ENCODE measurements around the gene CCM2.

CCM2 gene

DNA sequence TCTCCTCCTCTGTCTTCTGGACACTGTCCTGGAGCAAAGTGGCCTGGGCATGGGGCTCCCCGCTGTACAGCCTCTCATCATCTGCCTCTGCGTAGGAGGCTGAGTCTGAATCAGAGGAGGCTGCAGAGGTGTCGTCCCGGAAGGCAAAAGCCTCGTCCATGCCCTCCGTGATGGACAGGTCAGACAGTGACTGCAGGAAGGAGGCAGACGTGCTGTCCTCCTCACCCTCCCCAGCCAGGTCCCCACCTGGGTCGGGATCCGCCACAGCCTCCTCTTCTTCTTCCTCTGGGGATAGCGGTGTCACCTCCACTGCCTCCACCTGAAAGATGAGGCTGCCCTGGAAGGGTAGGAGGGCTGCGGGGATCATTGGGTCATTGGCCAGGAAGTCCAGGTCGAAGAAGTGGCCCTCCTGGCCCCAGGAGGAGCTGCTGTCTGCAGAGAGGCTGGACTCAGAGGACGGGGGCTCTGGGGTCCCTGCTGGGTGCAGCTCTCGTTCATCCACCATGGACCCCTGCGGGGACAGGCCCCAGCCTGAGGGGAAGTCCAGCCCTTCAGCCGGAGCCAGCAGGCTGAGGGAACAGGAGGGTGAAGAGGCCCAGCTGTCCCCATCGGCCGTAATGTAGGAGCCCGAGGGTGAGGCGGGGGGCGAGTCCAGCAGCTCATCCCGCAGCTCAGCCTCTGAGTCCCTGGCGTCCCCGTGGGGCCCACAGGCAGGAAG lies 85.1 kb downstream of the CCM2 start:
- no peak for DNase-seq

DNA sequence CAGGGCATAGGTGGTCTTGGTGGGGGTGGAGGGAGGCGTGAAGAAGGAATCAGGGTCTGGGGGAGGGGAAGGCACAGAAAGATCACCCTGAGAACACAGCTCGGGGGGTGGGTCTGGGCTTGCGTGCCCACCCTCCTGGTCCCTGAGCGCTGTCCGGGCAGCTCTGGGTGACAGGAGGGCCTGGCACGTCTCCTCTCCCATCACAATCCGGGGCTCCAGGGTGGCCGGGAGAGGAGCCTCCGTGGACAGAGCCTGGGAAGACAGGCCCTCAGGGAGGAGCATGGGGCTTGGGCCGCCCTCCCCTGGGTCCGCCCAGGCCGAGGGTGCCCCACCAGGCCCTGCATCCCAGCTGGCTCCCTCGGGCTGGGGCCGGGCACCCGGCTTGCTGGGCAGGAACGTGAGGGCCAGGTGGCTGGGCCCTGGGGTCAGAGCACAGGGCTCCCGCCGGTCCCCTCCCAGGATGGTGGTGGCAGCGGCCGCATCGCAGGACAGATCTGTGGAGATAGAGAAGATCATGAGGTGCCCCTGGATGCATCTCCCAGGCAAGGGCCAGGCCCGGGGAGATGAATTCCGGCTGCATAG lies 85.7 kb downstream of the CCM2 start:
- DNase-seq: no peak

DNA sequence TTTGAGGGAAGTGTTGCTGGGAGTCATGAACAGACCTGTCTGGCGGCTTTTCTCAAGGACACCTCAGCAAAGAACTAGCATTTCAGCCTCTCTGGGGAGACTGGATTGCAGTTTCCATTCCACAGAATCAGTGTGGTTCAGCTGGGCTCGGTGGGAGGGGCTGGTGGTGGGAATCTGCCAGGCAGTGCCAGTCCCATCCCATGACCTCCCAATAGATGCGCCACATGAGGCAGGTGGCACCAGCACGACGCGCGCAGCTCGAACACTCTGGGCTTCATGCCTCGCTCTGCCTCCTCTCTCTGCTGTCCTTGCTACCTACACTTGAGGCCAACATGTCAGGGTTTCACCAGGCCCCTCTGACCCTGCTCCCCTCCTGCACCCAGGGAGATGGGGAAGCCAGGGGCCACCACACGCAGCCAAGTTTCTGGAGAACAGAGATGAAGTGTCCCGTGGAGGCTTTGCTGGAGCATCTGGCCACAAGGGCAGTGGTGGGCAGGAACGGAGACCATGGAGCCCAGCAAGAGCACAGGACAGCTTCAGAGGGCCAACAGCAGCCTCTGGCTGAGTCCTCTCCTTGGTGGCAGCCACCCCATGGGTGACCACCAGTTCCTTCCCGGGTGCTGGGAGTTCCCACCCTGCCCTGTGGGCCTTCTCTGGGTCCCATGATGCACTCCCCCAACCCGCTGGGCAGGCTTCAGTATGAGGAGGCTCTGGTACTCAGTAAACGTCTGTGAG lies 86.5 kb downstream of the CCM2 start:
- DNase-seq: no peak

DNA sequence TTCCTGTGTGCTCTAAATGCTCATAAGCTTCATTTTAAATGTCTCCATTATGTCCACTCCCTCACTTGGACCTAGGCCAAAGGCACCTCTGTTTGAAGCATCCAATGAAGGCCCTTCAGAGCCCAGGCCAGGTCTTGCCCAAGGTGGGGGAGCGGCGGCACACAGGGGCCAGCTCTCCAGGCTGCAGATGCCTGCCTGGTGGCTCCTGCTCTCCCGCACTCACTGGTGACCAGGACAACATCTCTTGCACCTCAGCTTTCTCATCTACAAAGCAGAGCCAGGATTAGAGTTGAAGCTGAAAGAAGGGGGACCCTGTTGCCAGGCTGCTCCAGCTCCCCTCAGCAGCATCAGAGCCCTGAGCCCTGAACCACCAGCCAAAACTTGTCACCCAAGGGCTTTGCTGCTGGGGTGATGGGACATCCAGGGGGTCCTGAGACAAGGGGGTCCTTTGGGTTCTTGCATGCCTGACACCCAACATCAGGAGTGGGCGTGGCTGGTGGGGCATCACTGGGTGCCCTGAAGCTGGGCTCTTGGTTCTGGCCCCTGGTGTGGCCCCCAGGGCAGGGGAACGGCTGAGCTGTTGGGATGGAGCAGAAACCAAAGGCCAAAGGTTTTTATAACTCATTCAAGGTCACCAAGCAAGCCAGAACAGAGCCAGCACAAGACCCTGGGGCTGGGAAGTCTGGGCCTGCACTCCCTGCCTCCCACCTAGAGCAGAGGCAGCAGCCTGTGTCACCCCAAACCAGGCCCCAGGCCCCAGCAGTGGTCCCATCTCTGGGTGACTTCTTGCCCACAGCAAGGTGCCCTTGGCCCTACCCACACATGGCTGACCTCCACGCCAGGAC lies 87.5 kb downstream of the CCM2 start:
- no peak for DNase-seq

DNA sequence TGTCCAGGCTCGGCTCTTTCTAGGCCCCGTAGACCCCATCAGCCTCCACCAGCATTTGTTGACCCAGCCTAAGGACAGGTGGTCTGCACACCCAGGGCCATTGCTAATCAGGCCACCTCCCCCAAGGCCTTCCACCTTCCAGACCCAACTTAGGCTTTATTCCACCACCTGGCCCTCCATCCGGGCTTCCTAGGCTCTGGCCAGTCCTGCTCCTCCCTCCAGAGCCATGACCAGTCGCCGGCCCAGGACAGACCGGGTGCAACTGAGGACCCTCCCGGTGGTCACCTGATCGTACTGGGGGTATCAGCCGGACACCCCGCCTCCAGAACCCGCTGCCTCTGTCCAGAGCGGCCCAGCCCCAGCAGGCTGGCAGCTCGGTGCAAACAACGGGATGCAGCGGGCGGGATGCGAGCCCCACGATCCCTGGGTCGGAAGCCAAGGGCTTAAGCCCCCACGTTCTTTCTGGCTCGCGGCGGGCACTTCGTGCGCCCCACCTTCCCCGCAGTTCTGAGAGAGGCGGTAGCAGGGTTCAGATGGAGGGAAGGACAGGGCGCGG lies 88.2 kb downstream of the CCM2 start:
- DNase-seq: no peak

DNA sequence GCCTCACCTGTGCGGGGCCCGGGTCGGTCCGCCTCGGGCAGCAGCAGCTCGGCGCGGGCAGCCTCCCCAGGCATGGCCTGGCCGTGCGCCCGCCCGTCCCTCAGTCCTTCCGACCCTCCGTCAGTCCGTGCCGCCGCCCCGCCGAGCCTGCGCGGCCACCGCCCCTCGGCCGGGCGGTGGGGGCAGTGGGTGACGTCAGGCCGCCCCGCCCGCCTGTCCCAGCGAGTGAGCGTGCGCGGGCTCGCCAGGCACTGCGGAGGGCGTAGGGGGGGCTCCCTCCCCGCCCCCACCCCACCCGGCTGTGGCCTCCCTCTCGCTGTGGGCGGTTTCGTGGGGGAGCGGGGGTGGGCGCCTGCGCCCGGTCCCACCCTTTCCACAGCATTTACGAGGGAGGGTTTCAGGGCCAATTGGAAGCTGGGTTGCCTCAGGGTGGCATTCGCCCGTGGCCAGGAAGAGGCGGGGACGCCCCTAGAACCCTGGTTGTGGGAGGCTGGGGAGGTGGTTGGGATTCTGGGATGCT lies 88.9 kb downstream of the CCM2 start, which contains the start of gene NACAD:
Gene NACAD (minus strand): TSS at position 149 of the 520 bp plus-strand sequence. CDS start 75 bp downstream, at position 74.
- DNase-seq: peak; percentile 75

DNA sequence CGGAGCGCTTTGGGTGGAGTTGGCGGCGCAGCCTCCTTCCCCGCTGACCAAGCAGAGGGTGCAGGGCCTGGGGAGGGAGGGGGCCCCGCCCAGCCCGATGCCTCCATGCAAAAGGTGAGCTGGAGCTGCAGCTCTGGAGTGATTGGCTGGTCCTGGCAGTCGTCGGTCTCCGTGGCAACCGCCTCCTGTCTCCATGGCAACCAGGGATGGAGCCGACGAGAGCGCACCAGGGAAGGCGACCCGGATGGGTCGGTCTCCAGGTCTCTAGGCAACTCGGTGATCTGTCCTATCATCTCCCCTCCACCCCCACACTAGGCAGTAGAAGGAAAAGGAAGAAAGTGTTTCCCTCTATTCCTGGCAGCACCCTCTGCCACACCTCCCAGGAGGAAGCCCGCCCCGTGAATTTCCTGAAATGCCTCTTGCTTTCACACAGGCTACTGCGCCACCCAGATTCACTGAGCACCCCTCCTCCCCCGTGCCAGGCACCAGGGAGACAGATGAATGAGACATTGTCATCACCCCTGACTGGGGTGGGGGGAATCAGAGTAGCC lies 89.4 kb downstream of the CCM2 start:
- DNase-seq: peak; percentile 76

DNA sequence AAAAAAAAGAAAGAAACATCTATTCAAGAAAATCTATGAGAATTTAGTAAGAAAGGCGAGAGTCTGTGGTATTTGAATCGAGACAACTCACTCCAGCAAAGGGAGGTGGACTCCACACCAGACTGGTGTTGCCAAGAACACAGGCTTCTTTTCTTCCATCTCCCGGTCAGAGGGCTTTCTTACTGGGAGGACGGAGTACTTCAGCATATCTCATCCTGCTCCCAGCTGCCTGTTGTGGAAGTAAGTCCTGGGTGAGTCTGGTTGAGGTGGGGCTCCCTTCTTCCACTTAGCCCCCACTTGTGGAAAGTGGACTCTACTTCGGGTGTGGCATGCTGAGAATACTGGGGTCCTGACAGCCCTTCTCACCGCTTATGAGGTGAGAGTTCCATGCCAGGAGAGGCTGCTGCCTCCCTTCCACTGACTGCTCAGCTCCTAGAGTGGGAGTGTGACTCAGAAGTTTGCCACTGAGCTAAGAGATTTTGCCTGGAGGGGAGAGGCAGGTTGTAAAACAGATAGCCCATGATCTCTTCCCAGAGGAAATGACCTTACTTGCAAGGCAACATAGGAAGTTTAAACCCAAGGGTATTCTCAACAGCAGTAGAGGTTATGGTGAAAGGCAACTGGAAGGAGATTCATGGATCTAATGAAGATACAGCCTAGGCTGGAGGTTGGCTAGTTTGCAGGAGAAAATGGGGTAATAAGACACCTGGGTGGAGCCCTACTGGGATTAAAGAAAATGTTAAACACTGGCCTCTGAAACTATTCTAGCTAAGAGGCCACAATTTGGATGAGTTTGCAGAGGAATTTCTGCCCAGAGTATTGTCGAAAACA lies 92.3 kb downstream of the CCM2 start:
- DNase-seq: no peak

DNA sequence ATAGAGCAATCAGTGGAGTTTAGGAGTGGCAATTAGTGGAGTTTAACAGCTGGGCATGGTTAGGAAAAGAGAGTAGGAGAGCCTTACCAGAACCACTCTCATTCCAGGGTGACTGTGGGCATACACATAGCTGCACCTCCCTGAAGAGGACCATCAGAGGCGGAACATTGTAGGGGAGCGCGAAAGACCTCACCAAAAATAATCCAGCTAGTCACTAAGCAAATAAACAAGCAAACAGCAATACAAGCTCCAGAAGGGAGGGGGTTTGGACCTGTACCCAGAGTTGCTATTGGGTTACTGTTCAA lies 92.9 kb downstream of the CCM2 start:
- DNase-seq: no peak

DNA sequence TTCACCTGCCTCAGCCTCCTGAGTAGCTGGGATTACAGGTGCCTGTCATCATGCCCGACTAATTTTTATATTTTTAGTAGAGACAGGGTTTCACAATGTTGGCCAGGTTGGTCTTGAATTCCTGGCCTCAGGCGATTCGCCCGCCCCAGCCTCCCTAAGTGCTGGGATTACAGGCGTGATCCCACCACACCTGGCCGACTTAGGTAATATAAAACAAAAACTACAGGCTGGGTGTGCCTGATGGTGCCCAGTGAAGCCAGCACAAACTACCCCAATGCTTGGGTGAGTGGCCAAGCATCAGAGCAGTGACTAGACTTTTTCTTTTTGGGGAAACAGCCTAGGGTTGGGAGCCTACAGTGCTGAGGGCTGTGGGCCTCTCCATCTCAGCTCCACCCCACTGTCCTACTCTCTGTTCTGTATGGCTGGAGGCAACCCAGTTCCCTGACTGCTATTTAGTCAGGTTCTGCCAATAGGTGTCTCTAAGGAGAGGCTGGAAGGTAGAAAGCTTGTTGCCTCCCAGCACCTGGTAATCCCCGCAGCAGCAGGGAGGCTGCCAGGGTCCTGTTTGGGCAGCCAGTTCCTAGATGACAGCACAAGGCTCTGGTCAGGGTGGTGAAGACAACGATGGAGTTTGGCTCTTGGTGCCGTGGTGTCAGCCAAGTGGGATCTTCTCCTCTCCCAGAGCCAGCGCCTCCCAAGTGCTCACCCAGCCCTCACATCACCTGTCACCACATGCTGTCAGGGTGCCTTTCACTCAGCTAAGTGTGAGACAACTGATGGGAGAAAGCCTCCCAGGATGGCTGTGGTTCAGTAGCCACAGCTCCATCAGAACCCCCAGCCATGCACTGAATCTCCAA lies 99.2 kb downstream of the CCM2 start:
- DNase-seq: no peak

DNA sequence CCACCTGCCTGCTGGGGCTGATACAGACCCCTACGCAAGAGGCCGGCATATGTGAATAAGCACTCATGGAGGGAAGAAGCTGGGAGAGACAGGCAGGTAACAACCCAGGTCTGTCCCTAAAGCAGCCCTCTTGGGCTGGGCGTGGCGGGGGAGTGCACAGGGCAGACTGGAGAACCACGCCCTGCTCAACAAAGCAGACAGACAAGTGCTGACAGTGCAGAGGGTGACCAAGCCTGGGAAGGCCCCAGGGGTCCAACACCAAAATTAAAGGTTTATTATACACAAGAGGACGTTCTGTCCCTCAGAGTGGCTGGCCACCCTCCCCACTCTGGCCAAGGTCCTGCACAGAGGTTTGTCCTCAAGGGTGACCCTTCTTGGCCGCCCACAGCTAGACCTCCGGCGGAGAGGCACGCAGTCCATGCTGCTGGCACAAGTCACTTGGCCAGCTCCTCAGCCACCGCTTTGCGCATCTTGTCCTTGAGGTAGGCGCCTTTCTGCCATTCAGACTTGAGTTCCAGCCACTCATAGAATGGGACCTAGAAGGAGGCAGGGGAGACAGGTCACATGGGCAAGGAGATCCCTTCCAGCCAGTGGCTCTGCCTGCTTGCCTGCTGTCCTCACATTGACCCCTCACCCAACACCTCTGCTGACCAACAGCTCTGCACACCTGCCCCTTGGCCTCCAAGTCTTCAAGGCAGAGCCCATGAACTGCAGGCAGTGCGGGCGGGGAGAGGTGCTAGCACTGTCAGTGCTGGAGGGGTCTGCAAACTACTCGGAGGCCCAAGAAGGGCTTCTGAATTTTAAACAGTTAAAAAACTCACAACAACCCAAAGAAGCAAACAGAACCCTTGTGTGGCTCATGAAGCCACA lies 100.1 kb downstream of the CCM2 start:
- DNase-seq: no peak

DNA sequence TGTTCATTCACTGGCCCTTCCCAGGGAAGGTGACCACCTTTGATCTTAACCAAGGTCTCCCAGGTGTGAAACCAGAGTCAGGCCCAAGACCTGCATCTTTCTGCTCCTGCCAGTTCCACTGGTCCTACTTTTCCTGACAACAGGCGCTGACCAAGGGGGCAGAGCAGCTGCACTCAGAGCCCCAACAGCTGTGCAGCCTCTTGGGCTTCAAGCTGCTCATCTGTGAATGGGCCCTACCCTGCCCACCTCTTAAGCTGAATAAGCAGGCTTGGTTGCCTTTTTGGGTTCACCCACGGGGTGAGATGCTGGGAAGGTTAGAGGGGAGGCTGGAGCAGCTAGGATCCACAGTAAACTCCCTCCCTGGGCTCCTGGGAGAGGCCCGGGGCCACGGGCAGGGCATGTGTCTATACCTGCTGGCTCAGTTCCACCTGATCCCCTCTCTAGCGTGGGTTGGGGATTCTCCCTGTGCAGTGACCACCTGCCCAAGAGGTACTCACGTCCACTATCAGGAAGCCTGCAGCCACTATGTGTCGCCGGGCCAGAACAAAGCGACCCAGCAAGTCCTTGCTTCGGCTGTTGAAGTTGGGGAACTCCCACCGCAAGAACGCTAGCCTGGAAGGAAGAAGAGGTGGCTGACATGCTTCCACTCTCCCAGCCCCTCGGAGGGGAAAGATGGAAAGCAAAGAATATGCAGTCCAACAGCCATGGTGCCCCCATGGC lies 100.9 kb downstream of the CCM2 start:
- no peak for DNase-seq

DNA sequence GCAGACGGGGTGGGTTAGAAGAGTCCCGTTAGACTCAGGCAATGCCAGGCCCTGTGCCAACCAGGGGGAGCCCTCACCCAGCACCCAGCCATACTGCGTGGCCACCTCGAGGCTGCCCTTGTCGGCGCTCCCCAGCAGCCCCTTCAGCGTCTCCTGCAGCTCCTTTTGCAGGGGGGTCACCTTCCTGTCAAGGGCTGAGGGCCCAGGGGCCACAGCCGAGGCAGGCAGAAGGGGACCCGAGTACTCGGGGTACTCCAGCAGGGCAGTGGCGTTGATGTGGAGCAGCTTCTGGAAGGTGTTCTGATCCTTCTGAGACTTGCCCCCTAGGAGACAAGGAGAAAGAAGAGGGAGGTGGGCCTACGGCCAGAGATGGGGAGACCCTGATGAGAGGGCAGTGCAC lies 101.7 kb downstream of the CCM2 start:
- DNase-seq: no peak

DNA sequence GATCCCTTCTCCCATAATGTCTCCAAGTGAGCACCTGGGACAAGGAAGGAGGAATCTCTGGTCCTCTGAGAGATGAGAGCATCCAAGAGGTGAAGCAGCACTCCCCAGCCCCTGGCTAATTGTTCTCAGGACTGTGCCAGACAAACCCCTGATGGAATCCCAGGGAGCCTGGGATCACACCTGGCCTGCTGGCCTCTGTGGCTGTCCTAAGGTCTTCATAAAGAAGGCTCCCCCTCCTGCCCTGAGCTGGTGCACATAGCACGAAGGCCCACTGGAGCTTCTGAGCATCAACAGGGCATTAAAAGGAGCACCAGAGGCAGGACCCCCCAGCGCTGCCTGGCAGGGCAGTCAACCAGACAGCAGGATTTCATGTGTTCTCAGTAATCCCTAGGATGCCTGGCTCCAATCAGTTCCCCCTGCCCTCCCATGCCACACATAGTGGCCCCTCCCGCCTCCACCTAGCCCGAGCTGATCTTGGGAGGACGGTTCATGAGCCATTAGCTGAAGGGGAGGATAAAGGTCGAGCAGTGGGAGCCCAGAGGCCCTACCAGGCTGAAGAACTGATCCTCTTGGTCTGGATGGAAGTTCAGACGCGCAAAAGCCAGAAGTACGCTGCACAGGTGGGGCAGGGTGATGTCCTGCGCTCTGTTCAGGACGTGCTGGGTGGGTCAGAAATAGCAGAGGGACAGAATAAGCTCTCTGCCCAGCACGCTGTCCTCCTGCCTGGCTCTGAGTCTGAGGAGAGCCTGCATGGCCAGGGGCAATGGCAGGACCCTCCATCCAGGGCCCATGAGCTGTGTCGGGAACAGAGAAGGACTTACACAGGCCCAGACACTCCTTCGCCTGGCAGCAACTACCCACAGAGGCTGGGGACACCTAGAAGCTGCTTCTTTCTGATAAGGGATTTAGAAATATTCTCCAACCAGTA lies 103.0 kb downstream of the CCM2 start:
- DNase-seq: no peak

DNA sequence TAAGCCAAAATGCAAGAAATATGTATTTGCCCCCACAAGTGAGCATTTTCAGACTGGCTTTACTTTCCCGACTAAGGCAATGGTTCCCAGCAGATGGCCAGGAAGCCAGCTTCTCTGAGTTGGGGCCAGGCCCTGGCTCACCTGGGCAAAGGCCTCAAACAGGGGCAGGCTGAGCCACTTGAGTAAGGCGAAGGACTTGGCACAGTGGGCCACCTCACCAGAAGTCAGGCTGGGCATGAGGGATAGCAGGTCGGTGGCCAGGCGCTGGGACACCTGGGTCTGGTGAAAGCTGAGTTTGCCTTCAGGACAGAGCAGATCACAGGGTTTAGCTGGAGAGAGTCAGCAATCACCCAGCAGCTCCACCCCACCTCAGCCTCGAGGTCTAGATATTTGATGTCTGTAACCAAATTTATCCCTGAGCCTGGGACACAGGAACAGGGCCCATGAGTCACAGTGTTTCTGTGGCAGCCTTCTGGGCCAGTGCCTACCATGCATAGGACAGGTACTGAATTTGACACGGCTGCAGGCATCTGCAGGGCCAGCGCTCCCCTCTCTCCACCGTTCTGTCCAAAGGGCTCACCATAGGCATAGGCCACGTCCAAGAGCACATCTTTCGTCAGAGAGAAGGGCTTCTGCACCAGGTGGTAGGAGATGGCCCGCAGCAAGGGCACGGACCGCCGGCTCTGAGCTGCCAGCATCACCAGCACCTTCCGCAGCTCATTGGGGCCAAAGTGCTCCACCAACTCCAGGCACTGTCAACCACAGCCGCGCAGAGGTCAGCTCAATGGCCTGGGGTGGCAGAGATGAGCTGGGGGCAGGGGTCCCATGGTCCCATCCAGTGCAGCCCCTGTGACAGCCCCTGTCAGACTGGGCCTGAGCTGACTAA lies 104.2 kb downstream of the CCM2 start:
- DNase-seq: no peak

DNA sequence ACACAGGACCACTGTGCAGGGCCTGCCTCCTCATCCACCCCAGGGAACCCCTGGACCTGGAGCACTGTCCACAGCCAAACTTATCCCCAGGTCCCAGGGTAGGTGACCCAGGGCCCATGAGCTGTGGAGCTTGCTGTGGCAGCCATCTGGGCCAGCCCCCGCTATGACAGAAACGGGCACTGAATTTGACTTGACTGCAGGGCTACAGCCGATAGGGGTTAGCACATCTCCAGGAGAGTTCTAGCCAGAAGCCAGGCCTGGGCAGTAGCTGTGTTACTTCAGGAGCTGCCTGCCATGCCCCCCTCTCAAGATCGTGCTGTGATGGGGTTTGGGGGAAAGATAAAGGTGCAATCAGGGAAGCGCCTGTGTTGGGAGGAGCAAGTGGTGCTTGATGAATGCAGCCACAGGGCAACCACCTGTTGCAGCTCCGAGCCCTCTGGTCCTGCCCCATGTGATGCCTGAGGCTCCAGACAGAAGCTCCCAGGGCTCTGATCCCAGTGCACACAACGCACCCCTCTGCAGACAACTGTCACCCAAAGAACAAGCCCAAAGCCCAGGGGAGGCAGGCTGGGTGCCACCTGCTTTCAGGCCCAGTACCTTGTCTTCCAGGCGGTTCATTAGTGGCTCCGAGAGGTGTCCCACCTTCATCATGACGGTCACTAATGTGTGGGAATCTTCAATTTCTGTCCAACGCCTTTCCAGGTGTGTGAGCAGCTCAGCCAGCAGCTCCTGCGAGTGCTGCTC lies 105.0 kb downstream of the CCM2 start:
- no peak for DNase-seq

Data from right forelimb (tissue), 1 donor.